ENCODE measurements around the gene MCF2L2.
"Not testable (repeated sequence)": the region's sequence is repeated elsewhere in the genome, so short reads cannot be mapped to it uniquely, and the experiment has no call there.

Gene MCF2L2

DNA sequence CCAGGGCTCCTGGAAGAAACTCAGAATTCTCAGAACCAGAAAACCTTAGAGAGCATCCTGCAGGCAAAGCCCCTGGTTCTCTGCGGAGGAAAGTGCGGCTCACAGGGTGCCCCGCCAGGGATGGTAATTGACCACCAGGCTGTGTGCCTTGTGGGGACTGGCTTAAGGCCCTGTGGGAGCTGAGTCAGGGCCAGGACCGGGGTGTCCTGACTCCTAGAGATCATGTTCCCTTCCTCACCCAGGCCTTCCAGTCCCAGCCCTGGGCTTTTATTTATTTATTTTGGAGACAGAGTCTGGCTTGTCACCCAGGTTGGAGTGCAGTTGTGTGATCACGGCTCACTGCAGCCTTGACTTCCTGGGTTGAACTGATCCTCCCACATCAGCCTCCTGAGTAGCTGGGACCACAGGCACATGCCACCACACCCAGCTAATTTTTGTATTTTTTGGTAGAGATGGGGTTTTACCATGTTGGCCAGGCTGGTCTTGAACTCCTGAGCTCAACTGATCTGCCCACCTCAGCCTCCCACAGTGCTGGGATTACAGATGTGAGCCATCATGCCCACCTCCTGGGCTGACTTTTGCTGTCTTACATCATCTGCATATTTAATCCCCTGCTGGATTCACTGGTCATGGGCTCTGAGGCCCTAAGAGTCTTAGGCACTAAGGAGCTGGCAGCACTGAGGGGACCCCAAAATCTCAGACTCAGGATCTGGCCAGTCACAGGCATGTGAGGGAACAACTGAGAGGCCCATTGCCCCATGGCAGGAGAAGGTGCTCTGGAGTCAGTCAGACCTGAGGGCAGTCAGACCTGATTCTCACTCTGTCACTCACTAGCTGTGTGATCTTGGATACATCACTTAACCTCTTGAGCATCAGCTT, 245.4 kb downstream of the MCF2L2 start:
- CTCF ChIA-PET, result interaction anchor here (0.9 to 11.8 kb wide), 12 partner anchors 19 to 211 kb away, joined by 3 to 349 read pairs (median 5); no protein-coding TSS in a partner anchor
- H3K9me3 ChIP-seq (ENCODE audit: control extremely low read depth in 1 of 5, control insufficient read depth in 4 of 5, insufficient read depth in 2 of 5, low read depth in 1 of 5, low read length in 4 of 5), result no peaks in the 10 kb centered on the region
- no peak for DNase-seq
- H3K27ac ChIP-seq (ENCODE audit: insufficient read depth in 1 of 2, low read depth in 1 of 2, low read length in 2 of 2, poor library complexity in 1 of 2, severe bottlenecking in 2 of 2), result no peak overlapping the region
- POLR2A ChIA-PET, result no interaction called here
- no peak overlapping the region for H3K4me3 ChIP-seq (ENCODE audit: control insufficient read depth in 1 of 7, extremely low read depth in 1 of 7, insufficient read depth in 4 of 7, low read depth in 2 of 7, low read length in 6 of 7)
- H3K27me3 ChIP-seq (replicated peaks in 2 of 5; ENCODE audit: control insufficient read depth in 4 of 5, insufficient read depth in 5 of 5, low read length in 4 of 5), result peaks cover 0 to 18% (median 7%) of the 10 kb centered on the region in 5 experiments
- 93% methylated on average over 5 of the region's 5 CpGs for WGBS (ENCODE audit: insufficient coverage)
- H3K36me3 ChIP-seq (ENCODE audit: control insufficient read depth in 4 of 4, insufficient read depth in 4 of 4, low read length in 3 of 4), result no peaks in the 10 kb centered on the region
- H3K4me1 ChIP-seq (ENCODE audit: control extremely low read depth in 1 of 4, control insufficient read depth in 4 of 4, insufficient read depth in 4 of 4, low read length in 3 of 4), result peaks cover 7 to 32% (median 28%) of the 10 kb centered on the region in 4 experiments

DNA sequence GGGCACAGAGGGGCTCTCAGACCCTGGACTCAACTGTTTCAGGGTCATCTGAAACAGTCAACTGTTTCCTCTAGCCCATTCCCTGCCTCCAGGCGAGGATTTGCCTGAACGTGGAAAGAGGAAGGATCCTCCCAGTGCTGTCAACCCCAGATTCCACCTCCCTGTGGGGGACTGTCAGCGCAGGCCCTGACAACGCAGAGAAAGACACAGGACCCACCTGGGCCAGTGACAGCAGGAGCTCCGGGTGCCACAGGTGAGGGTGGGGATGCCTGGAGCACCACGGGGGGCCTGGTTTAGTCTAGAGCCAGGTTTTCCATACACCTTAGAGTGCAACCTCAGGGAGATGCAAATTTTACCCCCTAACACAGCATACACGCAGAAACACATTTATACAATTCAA, 246.3 kb downstream of the MCF2L2 start:
- Histone ChIP-seq H3K4me3 (ENCODE audit: control insufficient read depth in 1 of 7, extremely low read depth in 1 of 7, insufficient read depth in 4 of 7, low read depth in 2 of 7, low read length in 6 of 7) (no peak overlapping the region), H3K9me3 (ENCODE audit: control extremely low read depth in 1 of 5, control insufficient read depth in 4 of 5, insufficient read depth in 2 of 5, low read depth in 1 of 5, low read length in 4 of 5) (no peaks in the 10 kb centered on the region), H3K27ac (ENCODE audit: insufficient read depth in 1 of 2, low read depth in 1 of 2, low read length in 2 of 2, poor library complexity in 1 of 2, severe bottlenecking in 2 of 2) (no peak overlapping the region), H3K4me1 (ENCODE audit: control extremely low read depth in 1 of 4, control insufficient read depth in 4 of 4, insufficient read depth in 4 of 4, low read length in 3 of 4) (peaks cover 7 to 32% (median 28%) of the 10 kb centered on the region in 4 experiments), H3K27me3 (replicated peaks in 2 of 5; ENCODE audit: control insufficient read depth in 4 of 5, insufficient read depth in 5 of 5, low read length in 4 of 5) (peaks cover 0 to 23% (median 7%) of the 10 kb centered on the region in 5 experiments), H3K36me3 (ENCODE audit: control insufficient read depth in 4 of 4, insufficient read depth in 4 of 4, low read length in 3 of 4) (no peaks in the 10 kb centered on the region)
- no peak for DNase-seq
- ChIA-PET CTCF (interaction anchor here (6.7 to 11.8 kb wide), 3 partner anchors 31 to 200 kb away, joined by 27 to 349 read pairs (median 64); no protein-coding TSS in a partner anchor), POLR2A (no interaction called here)
- 88% methylated on average over 4 of the region's 7 CpGs for WGBS (ENCODE audit: insufficient coverage)

DNA sequence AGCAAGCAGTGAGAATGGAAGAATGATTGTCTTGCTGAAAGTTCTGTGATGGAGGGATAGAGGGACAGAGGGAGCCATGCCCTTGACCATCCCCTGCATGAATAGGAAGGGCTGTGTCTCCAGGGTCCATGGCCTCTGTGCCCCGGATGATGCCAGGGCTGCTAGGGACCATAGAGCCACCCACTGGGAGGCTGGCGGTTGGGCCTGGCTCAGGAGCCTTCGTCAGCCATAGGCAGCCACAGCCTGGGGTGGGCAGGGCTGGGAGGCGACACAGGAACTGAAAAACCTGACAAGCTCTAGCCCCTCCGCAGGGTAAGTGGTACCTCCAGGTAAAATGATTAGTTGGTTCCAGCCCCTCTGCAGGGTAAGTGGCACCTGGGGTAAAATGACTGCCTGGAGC, 246.8 kb downstream of the MCF2L2 start:
- peaks cover 0 to 23% (median 7%) of the 10 kb centered on the region in 5 experiments for H3K27me3 ChIP-seq (replicated peaks in 2 of 5; ENCODE audit: control insufficient read depth in 4 of 5, insufficient read depth in 5 of 5, low read length in 4 of 5)
- peaks cover 7 to 32% (median 28%) of the 10 kb centered on the region in 4 experiments for H3K4me1 ChIP-seq (ENCODE audit: control extremely low read depth in 1 of 4, control insufficient read depth in 4 of 4, insufficient read depth in 4 of 4, low read length in 3 of 4)
- ChIA-PET CTCF (interaction anchor here (7.9 to 11.8 kb wide), 2 partner anchors 58 to 201 kb away, joined by 64 to 349 read pairs; no protein-coding TSS in a partner anchor), POLR2A (no interaction called here)
- H3K9me3 ChIP-seq (ENCODE audit: control extremely low read depth in 1 of 5, control insufficient read depth in 4 of 5, insufficient read depth in 2 of 5, low read depth in 1 of 5, low read length in 4 of 5), result no peaks in the 10 kb centered on the region
- H3K4me3 ChIP-seq (ENCODE audit: control insufficient read depth in 1 of 7, extremely low read depth in 1 of 7, insufficient read depth in 4 of 7, low read depth in 2 of 7, low read length in 6 of 7), result no peak overlapping the region
- no peak for DNase-seq
- H3K27ac ChIP-seq (ENCODE audit: insufficient read depth in 1 of 2, low read depth in 1 of 2, low read length in 2 of 2, poor library complexity in 1 of 2, severe bottlenecking in 2 of 2), result no peak overlapping the region
- 96% methylated on average over 4 of the region's 5 CpGs for WGBS (ENCODE audit: insufficient coverage)
- H3K36me3 ChIP-seq (ENCODE audit: control insufficient read depth in 4 of 4, insufficient read depth in 4 of 4, low read length in 3 of 4), result no peaks in the 10 kb centered on the region

DNA sequence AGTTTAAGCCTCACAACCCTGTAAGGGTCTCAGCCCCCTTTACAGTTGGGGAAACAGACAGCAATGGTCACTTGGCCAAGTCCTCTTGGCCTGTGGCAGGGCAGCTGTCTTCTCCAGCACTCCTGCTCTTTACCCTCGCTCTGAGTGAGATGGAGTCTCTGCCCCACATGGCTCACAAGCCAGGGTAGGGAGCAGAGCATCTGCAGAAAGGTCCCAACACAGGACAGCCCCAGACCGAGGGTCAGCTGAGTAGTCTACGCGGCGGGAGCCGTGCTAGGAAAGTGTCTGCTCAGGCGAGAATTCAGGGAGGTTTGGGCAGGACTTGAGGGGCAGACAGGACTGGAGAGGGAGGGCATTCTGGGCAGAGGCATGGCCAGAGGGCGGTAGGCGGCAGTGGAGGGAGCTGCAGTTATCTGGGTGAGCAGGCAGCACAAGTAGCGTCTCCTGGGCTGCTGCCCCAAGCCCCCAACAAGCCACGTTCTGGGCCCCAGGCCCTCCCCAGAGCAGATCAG, 247.6 kb downstream of the MCF2L2 start:
- peaks cover 0 to 24% (median 7%) of the 10 kb centered on the region in 5 experiments for H3K27me3 ChIP-seq (replicated peaks in 2 of 5; ENCODE audit: control insufficient read depth in 4 of 5, insufficient read depth in 5 of 5, low read length in 4 of 5)
- CTCF ChIA-PET, result interaction anchor here (0.9 to 11.8 kb wide), 4 partner anchors 26 to 202 kb away, joined by 3 to 349 read pairs (median 34); no protein-coding TSS in a partner anchor
- POLR2A ChIA-PET, result no interaction called here
- no peaks in the 10 kb centered on the region for H3K9me3 ChIP-seq (ENCODE audit: control extremely low read depth in 1 of 5, control insufficient read depth in 4 of 5, insufficient read depth in 2 of 5, low read depth in 1 of 5, low read length in 4 of 5)
- no peak overlapping the region for H3K27ac ChIP-seq (ENCODE audit: insufficient read depth in 1 of 2, low read depth in 1 of 2, low read length in 2 of 2, poor library complexity in 1 of 2, severe bottlenecking in 2 of 2)
- DNase-seq, result no peak
- no peaks in the 10 kb centered on the region for H3K36me3 ChIP-seq (ENCODE audit: control insufficient read depth in 4 of 4, insufficient read depth in 4 of 4, low read length in 3 of 4)
- 83% methylated on average over 10 of the region's 11 CpGs for WGBS (ENCODE audit: insufficient coverage)
- no peak overlapping the region for H3K4me3 ChIP-seq (ENCODE audit: control insufficient read depth in 1 of 7, extremely low read depth in 1 of 7, insufficient read depth in 4 of 7, low read depth in 2 of 7, low read length in 6 of 7)
- peaks cover 7 to 28% (median 27%) of the 10 kb centered on the region in 4 experiments for H3K4me1 ChIP-seq (ENCODE audit: control extremely low read depth in 1 of 4, control insufficient read depth in 4 of 4, insufficient read depth in 4 of 4, low read length in 3 of 4)

DNA sequence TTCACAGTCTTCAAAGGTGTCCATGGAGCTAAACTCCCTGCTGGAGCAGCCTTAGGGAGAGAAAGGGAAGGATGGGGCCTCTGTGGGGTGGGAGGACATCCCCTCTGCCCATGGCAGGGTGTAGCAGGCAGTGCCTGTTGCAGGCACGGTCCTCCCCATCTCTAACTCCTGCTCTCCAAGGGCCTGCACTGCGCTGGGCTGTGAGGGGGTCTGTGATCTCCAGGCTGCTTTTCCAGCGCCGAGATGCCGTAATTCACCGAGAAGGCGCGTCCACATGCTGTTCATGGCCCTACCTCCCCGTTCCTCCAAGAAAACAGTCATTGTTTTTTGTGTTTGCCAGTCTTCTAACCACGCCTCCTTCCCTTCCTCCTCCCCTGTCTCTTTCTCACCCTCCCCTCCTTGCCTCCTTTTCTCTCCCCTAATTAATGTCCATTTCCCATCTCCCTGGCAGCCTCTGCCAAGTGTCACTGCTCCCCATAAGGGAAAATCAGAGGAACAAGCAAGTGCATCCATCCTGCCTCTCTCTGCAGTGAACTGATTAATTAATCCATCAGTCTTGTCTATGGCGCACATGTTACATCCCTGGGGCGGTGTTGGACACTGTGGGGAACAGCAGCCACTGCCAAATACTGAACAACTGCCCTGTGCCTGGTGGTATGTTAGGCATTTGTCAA, 248.2 kb downstream of the MCF2L2 start:
- peaks cover 3 to 22% (median 21%) of the 10 kb centered on the region in 4 experiments for H3K4me1 ChIP-seq (ENCODE audit: control extremely low read depth in 1 of 4, control insufficient read depth in 4 of 4, insufficient read depth in 4 of 4, low read length in 3 of 4)
- no peaks in the 10 kb centered on the region for H3K9me3 ChIP-seq (ENCODE audit: control extremely low read depth in 1 of 5, control insufficient read depth in 4 of 5, insufficient read depth in 2 of 5, low read depth in 1 of 5, low read length in 4 of 5)
- CTCF ChIA-PET, result interaction anchor here (0.9 to 11.8 kb wide), 8 partner anchors 11 to 202 kb away, joined by 3 to 349 read pairs (median 4); no protein-coding TSS in a partner anchor
- no peak for DNase-seq
- H3K27me3 ChIP-seq (replicated peaks in 2 of 5; ENCODE audit: control insufficient read depth in 4 of 5, insufficient read depth in 5 of 5, low read length in 4 of 5), result peaks cover 0 to 27% (median 7%) of the 10 kb centered on the region in 5 experiments
- POLR2A ChIA-PET, result no interaction called here
- H3K4me3 ChIP-seq (ENCODE audit: control insufficient read depth in 1 of 7, extremely low read depth in 1 of 7, insufficient read depth in 4 of 7, low read depth in 2 of 7, low read length in 6 of 7), result peak overlapping the region in 2 of 7 experiments; percentile 13 to 67
- 33% methylated on average over 11 of the region's 12 CpGs for WGBS (ENCODE audit: insufficient coverage)
- no peak overlapping the region for H3K27ac ChIP-seq (ENCODE audit: insufficient read depth in 1 of 2, low read depth in 1 of 2, low read length in 2 of 2, poor library complexity in 1 of 2, severe bottlenecking in 2 of 2)
- H3K36me3 ChIP-seq (ENCODE audit: control insufficient read depth in 4 of 4, insufficient read depth in 4 of 4, low read length in 3 of 4), result no peaks in the 10 kb centered on the region

DNA sequence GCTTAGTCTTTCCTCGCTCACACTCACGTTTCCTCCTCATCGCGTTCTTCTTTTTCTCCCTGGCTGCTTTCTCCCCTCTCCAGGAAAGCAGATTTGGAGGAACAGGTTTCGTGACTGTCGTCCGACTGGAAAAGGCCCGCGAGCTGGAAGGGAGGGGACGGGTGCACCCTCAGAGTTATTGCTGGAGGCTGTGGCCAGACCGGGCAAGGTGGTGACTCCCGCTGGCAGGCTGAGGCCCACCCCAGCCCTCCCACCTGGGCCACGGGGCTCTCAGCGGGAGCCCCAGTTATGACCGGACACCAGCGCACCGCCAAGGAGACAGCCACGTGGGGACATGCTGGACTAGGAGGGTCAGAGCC, 248.9 kb downstream of the MCF2L2 start:
- WGBS (ENCODE audit: insufficient coverage), result 2% methylated on average over 11 of the region's 18 CpGs
- H3K36me3 ChIP-seq (ENCODE audit: control insufficient read depth in 4 of 4, insufficient read depth in 4 of 4, low read length in 3 of 4); DNase-seq; H3K9me3 ChIP-seq (ENCODE audit: control extremely low read depth in 1 of 5, control insufficient read depth in 4 of 5, insufficient read depth in 2 of 5, low read depth in 1 of 5, low read length in 4 of 5); POLR2A ChIA-PET; H3K27ac ChIP-seq (ENCODE audit: insufficient read depth in 1 of 2, low read depth in 1 of 2, low read length in 2 of 2, poor library complexity in 1 of 2, severe bottlenecking in 2 of 2): not testable (repeated sequence)
- CTCF ChIA-PET, result interaction anchor here (0.9 to 11.8 kb wide), 9 partner anchors 8 to 203 kb away, joined by 3 to 349 read pairs (median 3); no protein-coding TSS in a partner anchor
- H3K4me3 ChIP-seq (ENCODE audit: control insufficient read depth in 1 of 7, extremely low read depth in 1 of 7, insufficient read depth in 4 of 7, low read depth in 2 of 7, low read length in 6 of 7), result peak overlapping the region; percentile 29 to 82 (median 55)
- H3K27me3 ChIP-seq (replicated peaks in 2 of 5; ENCODE audit: control insufficient read depth in 4 of 5, insufficient read depth in 5 of 5, low read length in 4 of 5), result peaks cover 0 to 30% (median 7%) of the 10 kb centered on the region in 5 experiments
- H3K4me1 ChIP-seq (ENCODE audit: control extremely low read depth in 1 of 4, control insufficient read depth in 4 of 4, insufficient read depth in 4 of 4, low read length in 3 of 4), result peaks cover 0 to 19% (median 18%) of the 10 kb centered on the region in 4 experiments
